HG02981 (cell line): ENCODE measurements around the gene IGSF6.
"Not testable (repeated sequence)": the region's sequence is repeated elsewhere in the genome, so short reads cannot be mapped to it uniquely, and the experiment has no call there.

Experiments
- ATAC-seq: cut with Tn5 transposase; IDR thresholded peaks from one replicate; pipeline ENCODE4 v1.9.1; 2021; ENCODE audit warnings: mild to moderate bottlenecking, moderate library complexity; ENCODE audit not compliant: unreplicated experiment

IGSF6 gene

GRCh38 chr16:21652453-21652852, at the start of gene IGSF6:
TSS of gene IGSF6 (minus strand) at chr16:21652608. CDS start at chr16:21652598, 10 bp downstream.
- no peak for ATAC-seq

- no peak for ATAC-seq
These were observed 48.9 kb upstream of the IGSF6 start for GRCh38 chr16:21701271-21701670.

DNA sequence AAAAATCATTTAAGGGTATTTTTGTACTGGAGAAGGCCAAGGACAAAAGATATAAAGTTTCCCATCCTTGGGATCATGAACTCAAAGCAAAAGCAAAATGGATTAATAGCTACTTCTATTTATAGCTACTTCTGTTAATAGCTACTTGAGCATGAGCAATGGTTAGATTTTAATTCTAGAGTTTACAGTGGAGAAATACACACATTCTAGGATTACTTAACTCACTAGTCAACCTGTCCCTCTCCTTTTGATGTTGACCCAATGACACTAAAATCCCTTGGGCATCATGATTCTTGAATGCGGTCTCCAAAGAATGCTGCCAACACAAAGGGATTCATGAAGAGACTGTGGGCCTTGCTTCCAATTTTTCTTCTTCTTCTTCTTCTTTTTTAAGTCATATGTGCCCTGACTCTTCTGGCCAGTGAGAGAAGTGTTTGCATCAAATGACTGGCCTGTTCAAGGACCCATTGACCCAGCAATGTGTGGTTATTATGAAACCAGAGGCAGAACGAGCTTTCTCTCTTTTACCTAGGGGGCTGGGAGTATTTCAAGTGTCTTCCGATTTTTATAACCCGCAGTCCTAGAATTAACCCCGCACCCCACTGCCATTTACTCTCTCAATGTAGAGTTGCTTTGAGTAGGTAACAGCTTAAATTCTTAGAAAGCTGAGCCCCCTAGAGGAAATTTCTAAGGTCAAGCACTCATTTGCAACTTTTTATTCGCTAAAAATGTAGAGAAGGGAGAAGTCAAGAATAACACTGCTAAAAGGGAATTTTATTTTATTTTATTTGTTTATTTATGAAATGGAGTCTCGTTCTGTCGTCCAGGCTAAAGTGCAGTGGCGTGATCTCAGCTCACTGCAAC, 46.0 kb upstream of the IGSF6 start:
- ATAC-seq: no peak

DNA sequence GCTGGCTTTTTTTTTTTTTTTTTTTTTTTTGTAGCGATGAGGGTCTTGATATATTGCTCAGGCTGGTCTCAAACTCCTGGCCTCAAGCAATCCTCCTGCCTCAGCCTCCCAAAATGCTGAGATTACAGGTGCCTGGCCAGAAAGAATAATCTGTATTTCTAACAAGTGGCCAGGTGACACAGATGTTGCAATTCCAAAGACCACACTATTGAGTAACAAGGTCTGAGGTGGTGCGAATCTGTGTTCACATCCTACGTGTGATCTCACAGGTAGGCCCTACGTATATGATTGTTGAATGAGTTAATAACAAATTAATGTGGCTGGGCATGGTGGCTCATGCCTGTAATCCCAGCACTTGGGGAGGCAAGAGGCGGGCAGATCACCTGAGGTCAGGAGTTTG, 44.6 kb upstream of the IGSF6 start:
- ATAC-seq: no peak

GRCh38 chr16:21694609-21695008, 42.2 kb upstream of the IGSF6 start:
- no peak for ATAC-seq

GRCh38 chr16:21690967-21691366, 38.6 kb upstream of the IGSF6 start:
- not testable (repeated sequence) for ATAC-seq

DNA sequence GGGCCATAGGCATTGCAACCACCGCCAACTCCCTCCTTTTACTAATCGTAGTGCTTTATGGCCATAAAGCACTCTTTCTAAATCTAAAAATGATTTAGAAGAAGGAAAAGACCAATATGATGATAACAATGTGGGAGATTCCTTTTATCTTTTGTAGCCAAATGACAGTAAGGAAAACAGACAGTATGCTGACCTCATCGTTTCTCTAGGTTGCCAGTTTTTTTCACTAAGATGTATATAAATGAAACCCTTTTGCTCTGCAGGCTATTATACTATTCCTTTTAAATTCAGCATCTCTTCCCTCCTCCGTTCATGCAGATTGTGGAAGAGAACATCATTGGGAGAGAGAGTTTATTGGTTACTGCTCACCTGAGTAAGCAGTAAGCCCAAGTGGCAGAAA, 36.7 kb upstream of the IGSF6 start:
- ATAC-seq: no peak

GRCh38 chr16:21685034-21685455, 32.6 kb upstream of the IGSF6 start:
- ATAC-seq: no peak

GRCh38 chr16:21684199-21684598, 31.8 kb upstream of the IGSF6 start:
- no peak for ATAC-seq

- ATAC-seq: no peak
These were observed 30.8 kb upstream of the IGSF6 start for GRCh38 chr16:21683184-21683583.

GRCh38 chr16:21680714-21681113, 28.3 kb upstream of the IGSF6 start:
- ATAC-seq: not testable (repeated sequence)

- not testable (repeated sequence) for ATAC-seq
These were observed 22.0 kb upstream of the IGSF6 start for GRCh38 chr16:21674456-21674855.

DNA sequence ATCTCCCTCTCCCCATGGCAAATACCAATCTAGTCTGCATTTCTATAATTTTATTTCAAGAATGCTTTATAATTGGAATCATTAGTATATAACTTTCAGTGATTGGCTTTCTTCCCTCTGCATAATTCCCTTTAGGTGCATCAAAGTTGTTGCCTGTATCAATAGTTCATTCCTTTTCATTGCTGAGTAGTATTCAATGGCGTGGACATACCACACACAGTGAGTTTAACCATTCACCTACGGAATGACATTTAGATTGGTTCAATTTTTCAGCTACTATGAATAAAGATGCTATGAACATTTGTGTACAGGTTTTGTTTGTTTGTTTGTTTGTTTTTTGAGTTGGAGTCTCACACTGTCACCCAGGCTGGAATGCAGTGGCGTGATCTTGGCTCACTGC, 21.1 kb upstream of the IGSF6 start:
- ATAC-seq: no peak

- no peak for ATAC-seq
These were observed 15.2 kb upstream of the IGSF6 start for GRCh38 chr16:21667575-21667974.

GRCh38 chr16:21666772-21667171, 14.4 kb upstream of the IGSF6 start:
- no peak for ATAC-seq

DNA sequence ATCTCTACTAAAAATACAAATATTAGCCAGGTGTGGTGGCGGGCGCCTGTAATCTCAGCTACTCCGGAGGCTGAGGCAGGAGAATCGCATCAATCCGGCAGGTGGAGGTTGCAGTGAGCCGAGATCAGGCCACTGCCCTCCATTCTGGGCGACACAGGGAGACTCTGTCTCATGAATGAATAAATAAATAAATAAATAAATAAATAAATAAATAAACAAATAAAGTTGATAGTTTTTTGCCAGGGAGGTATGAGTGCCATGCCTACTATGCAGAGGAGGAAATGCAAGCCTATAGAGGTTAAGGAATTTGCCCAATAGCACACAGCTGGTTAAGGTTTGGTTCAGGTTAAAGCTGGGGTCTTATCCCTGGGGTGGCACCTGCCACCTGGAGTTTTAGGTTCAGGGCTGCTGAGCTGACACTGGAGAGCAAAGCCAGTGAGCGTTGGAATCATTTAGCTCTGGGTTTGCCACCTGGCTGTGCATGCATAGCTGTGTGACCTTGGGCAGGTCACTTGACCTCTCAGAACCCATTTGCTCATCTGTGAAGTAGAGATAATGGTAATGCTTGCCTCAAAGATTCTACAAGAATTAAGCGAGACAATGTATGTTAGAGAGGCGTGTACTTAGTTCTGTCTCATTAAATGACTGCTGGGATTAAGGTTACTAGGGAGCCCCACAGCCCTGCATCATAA, 12.5 kb upstream of the IGSF6 start:
- no peak for ATAC-seq

DNA sequence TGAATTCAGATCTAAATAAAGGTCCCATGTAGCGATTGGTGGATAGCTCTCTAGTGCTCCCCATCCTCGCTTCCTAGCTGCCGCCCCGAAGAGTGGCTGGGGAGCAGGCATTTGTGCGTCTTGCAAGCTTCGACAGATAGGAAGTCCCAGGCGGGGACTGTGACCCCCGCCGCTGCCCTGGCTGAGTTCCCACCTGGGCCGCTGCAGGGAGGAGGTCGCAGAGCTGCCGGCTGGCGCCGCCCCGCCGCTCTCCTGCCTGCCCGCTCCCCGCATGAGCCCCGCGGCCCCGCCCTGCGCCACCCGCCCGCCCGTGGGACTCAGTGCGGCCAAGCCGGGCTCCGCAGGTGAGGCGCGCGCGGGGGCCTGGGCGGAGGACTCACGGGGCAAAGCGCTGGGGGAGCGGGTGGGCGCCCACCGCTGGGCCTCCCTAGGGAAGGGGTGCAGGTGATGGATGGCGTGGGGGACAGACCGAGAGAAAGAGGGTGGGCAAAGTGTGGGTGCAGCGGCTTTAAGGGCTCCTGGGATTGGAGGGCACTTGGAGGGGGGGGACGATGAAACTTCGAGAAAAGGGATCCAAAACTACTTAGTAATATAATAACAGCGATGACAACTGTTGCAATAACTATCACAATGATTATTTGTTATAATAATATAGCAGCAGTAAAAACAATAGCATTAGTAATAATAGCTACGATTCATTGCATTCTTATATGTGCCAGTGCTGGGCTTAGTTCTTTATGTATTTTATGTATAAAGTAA, 11.7 kb upstream of the IGSF6 start, which contains the start of gene OTOA:
Gene OTOA, plus strand, starts transcription at position 80 of the 759 bp plus-strand sequence. CDS start 14,547 bp downstream, outside the sequence.
- no peak for ATAC-seq

DNA sequence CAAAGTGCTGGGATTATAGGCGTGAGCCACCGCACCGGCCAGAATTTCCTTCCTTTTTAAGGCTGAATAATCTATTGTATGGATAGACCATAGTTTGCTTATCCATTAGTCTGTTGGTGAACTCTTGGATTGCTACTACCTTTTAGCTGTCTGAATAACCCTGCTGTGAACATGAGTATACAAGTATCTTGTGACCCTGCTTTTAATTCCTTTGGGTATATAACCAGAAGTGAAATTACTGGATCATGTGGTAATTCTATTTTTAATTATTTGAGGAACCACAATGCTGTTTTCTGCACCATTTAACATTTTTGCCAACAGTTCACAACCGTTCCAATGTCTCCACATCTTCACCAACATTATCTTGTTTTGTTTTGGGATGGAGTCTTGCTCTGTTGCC, 6.7 kb upstream of the IGSF6 start:
- no peak for ATAC-seq

- ATAC-seq: no peak
These were observed 4.7 kb upstream of the IGSF6 start for GRCh38 chr16:21656795-21657768.

- ATAC-seq: no peak
These were observed 2.5 kb upstream of the IGSF6 start for GRCh38 chr16:21654881-21655280.
